Hepatocyte (in vitro differentiated cells): Measurements from ENCODE around the gene TLR10.

ENCODE experiments used
- CTCF ChIP-seq: fragments of 200-600 bp; sonication (generic); IDR thresholded peaks from 2 replicates; pipeline ENCODE4 v1.5.1; 2016; ENCODE audit warnings: antibody characterized with exemption, mild to moderate bottlenecking; ENCODE audit not compliant: poor library complexity
- EZH2 ChIP-seq: fragments of 200-600 bp; sonication (generic); IDR thresholded peaks from 2 replicates; pipeline ENCODE4 v1.6.1; 2016; ENCODE audit warnings: antibody characterized with exemption, mild to moderate bottlenecking, borderline replicate concordance
- EZH2phosphoT487 ChIP-seq: fragments of 200-600 bp; sonication (generic); IDR thresholded peaks from one replicate; pipeline ENCODE4 v1.6.1; 2018; ENCODE audit warnings: antibody characterized with exemption, mild to moderate bottlenecking, low read depth, moderate library complexity; ENCODE audit not compliant: unreplicated experiment, severe bottlenecking

- TF ChIP-seq CTCF (no peak), EZH2 (no peak), EZH2phosphoT487 (no peak)
Observed at GRCh38 chr4:38734446-38734845, 48.3 kb downstream of the TLR10 start.
